Activated gamma-delta T cell (primary cell): Measurements from ENCODE around the gene ASXL1.
"Not testable (repeated sequence)": the region's sequence is repeated elsewhere in the genome, so short reads cannot be mapped to it uniquely, and the experiment has no call there.

Source experiments
- DNase-seq: peaks from one replicate; lab custom pipeline; 2025; lab: John Stamatoyannopoulos, UW

The ASXL1 gene

GRCh38 chr20:32362901-32363364 lies 4.8 kb downstream of the ASXL1 start:
- DNase-seq: no peak

- no peak for DNase-seq
These were observed 5.4 kb downstream of the ASXL1 start for GRCh38 chr20:32363492-32363891.

GRCh38 chr20:32364554-32365208 lies 6.5 kb downstream of the ASXL1 start:
- no peak for DNase-seq

- no peak for DNase-seq
These were observed 7.4 kb downstream of the ASXL1 start for GRCh38 chr20:32365564-32365963.

GRCh38 chr20:32366380-32366779 lies 8.2 kb downstream of the ASXL1 start:
- no peak for DNase-seq

GRCh38 chr20:32368323-32368722 lies 10.2 kb downstream of the ASXL1 start:
- DNase-seq: no peak

GRCh38 chr20:32368925-32369324 lies 10.8 kb downstream of the ASXL1 start:
- DNase-seq: no peak

GRCh38 chr20:32370897-32371296 lies 12.8 kb downstream of the ASXL1 start:
- no peak for DNase-seq

- DNase-seq: no peak
These were observed 20.3 kb downstream of the ASXL1 start for GRCh38 chr20:32378461-32378860.

- DNase-seq: not testable (repeated sequence)
These were observed 21.9 kb downstream of the ASXL1 start for GRCh38 chr20:32380037-32380436.

- DNase-seq: no peak
These were observed 22.6 kb downstream of the ASXL1 start for GRCh38 chr20:32380745-32381144.

GRCh38 chr20:32382102-32382950 lies 24.2 kb downstream of the ASXL1 start:
- DNase-seq: no peak

- DNase-seq: not testable (repeated sequence)
These were observed 25.3 kb downstream of the ASXL1 start for GRCh38 chr20:32383441-32383840.

- no peak for DNase-seq
These were observed 27.4 kb downstream of the ASXL1 start for GRCh38 chr20:32385541-32385940.

- DNase-seq: no peak
These were observed 28.0 kb downstream of the ASXL1 start for GRCh38 chr20:32386091-32386490.

- DNase-seq: no peak
These were observed 29.1 kb downstream of the ASXL1 start for GRCh38 chr20:32387252-32387651.

- no peak for DNase-seq
These were observed 32.9 kb downstream of the ASXL1 start for GRCh38 chr20:32391003-32391402.

GRCh38 chr20:32395066-32395465 lies 36.9 kb downstream of the ASXL1 start:
- no peak for DNase-seq

GRCh38 chr20:32396646-32397160 lies 38.6 kb downstream of the ASXL1 start:
- no peak for DNase-seq

GRCh38 chr20:32397567-32398084 lies 39.5 kb downstream of the ASXL1 start:
- DNase-seq: no peak

- no peak for DNase-seq
These were observed 42.3 kb downstream of the ASXL1 start for GRCh38 chr20:32400476-32400875.

GRCh38 chr20:32404017-32404416 lies 45.9 kb downstream of the ASXL1 start:
- no peak for DNase-seq

- DNase-seq: no peak
These were observed 48.6 kb downstream of the ASXL1 start for GRCh38 chr20:32406701-32407100.
